ENCODE data around the gene ZCWPW1. TPM values are rescaled to one million over a fixed set of nuclear protein-coding genes. Genes with fewer than 3 reads are reported as not detected.

ZCWPW1 gene
- total and polyA plus RNA-seq, 2 donors (not counting 1 experiment from before 2014, with no cell fraction given): 11.3 to 28.0 TPM

GRCh38 chr7:100397315-100398081, 31.0 kb downstream of the ZCWPW1 start:
- Histone ChIP-seq H3K4me2 (replicated peaks; ENCODE audit: low read depth, low read length, poor library complexity, severe bottlenecking) (peak overlapping the region; percentile 63), H4K20me1 (ENCODE audit: control insufficient read depth, insufficient read depth, low read length, poor library complexity, severe bottlenecking) (no peaks in the 10 kb centered on the region), H2AFZ (ENCODE audit: insufficient read depth, low read depth, low read length, poor library complexity, severe bottlenecking) (peak overlapping the region; percentile 27), H3K9me3 (ENCODE audit: control extremely low read depth in 1 of 3, control insufficient read depth in 2 of 3, insufficient read depth in 1 of 3, low read length in 2 of 3) (peaks cover 0 to 4% (median 0%) of the 10 kb centered on the region in 3 donors), H3K79me2 (ENCODE audit: control insufficient read depth, insufficient read depth, low read length) (no peaks in the 10 kb centered on the region), H3K36me3 (replicated peaks in 1 of 2; ENCODE audit: control extremely low read depth in 1 of 2, control insufficient read depth in 1 of 2, extremely low read depth in 1 of 2, insufficient read depth in 2 of 2, low read length in 1 of 2) (peaks cover 0 to 6% of the 10 kb centered on the region in 2 experiments), H3K27me3 (replicated peaks in 1 of 4; ENCODE audit: control extremely low read depth in 1 of 4, control insufficient read depth in 3 of 4, insufficient read depth in 4 of 4, low read length in 3 of 4) (no peaks in the 10 kb centered on the region), H3K4me1 (ENCODE audit: control insufficient read depth in 2 of 2, insufficient read depth in 2 of 2, low read length in 2 of 2) (peaks cover 30 to 41% of the 10 kb centered on the region in 2 donors), H3K4me3 (ENCODE audit: control extremely low read depth in 1 of 5, extremely low read depth in 1 of 5, insufficient read depth in 1 of 5, low read depth in 2 of 5, low read length in 4 of 5) (peak overlapping the region in 1 of 5 experiments; percentile 37), H3K27ac (ENCODE audit: low read length in 2 of 2) (peak overlapping the region; percentile 32 to 46), H3K9ac (ENCODE audit: low read length) (no peak overlapping the region)
- Mint-ChIP-seq H3K4me3 (peak overlapping the region; percentile 74), H3K27ac (peak overlapping the region; percentile 93), H3K9me3 (ENCODE audit: insufficient read depth) (no peaks in the 10 kb centered on the region), H3K4me1 (peaks cover 44% of the 10 kb centered on the region), H3K27me3 (no peaks in the 10 kb centered on the region)
- CTCF ChIA-PET: interaction anchor here (1.6 to 3.2 kb wide), 4 partner anchors 9 to 38 kb away, joined by 4 to 24 read pairs (median 9); no protein-coding TSS in a partner anchor
- POLR2A ChIA-PET: interaction anchor here (1.3 to 1.4 kb wide), 3 partner anchors 28 to 31 kb away, joined by 3 to 11 read pairs (median 5); no protein-coding TSS in a partner anchor
- TF ChIP-seq CTCF (IDR thresholded peaks at IDR 0.05): no peak
- TF ChIP-seq EZH2 (IDR thresholded peaks at IDR 0.05; ENCODE audit: borderline replicate concordance, insufficient read depth, low read depth, low read length, poor library complexity, severe bottlenecking): no peak
- intact Hi-C loops (cut with micrococcal nuclease): loop anchor here (2.0 kb wide), 2 partner anchors 31 to 53 kb away; partner anchors contain the start of genes MEPCE and ZCWPW1
- WGBS (ENCODE audit: insufficient coverage): 87% methylated on average over 13 of the region's 13 CpGs
- no peak for ATAC-seq (ENCODE audit: low read depth)
- DNase-seq: no peak

Data from B cell (primary cell).